ENCODE measurements around the gene TAF8. TPM values are rescaled to one million over a fixed set of nuclear protein-coding genes. Genes with fewer than 3 reads are reported as not detected.
"Not testable (repeated sequence)": the region's sequence is repeated elsewhere in the genome, so short reads cannot be mapped to it uniquely, and the experiment has no call there.

TAF8 gene, protein sequence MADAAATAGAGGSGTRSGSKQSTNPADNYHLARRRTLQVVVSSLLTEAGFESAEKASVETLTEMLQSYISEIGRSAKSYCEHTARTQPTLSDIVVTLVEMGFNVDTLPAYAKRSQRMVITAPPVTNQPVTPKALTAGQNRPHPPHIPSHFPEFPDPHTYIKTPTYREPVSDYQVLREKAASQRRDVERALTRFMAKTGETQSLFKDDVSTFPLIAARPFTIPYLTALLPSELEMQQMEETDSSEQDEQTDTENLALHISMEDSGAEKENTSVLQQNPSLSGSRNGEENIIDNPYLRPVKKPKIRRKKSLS
- total RNA-seq, result 10 to 100 TPM; 20.5 to 25.3 TPM
- long read RNA-seq, partial matches to known transcripts, result 0 of 6 reads
- long read RNA-seq, other reads (novel, unspliced or antisense), result 6 of 6 reads

- peak; percentile 84 to 89 for ATAC-seq
- peak; percentile 94 for DNase-seq
- intact Hi-C loops (cut with DNase I), result no loop called here
These were observed at the start of gene TAF8 for GRCh38 chr6:42050297-42051267. Gene TAF8, plus strand, starts transcription at chr6:42050524. Its CDS starts 18 bp downstream, at chr6:42050542.

DNA sequence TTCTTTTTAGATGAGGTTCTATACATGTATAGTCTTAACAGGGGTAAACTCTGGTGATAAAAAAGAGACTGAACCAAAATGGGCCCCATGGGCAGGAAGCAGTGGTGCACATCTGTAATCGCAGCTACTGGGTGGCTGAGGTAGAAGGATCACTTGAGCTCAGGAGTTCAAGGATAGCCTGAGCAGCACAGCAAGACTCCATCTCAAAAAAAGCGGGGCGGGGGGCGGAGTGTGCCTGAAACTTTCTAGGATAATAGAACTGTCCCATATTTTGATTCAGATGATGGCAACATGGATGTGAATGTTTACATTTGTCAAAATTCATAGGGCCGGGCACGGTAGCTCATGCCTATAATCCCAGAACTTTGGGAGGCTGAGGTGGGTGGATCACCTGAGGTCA is 48.8 kb upstream of the TAF8 start:
- intact Hi-C loops (cut with DNase I), result no loop called here
- ATAC-seq (no peak), DNase-seq (no peak)

DNA sequence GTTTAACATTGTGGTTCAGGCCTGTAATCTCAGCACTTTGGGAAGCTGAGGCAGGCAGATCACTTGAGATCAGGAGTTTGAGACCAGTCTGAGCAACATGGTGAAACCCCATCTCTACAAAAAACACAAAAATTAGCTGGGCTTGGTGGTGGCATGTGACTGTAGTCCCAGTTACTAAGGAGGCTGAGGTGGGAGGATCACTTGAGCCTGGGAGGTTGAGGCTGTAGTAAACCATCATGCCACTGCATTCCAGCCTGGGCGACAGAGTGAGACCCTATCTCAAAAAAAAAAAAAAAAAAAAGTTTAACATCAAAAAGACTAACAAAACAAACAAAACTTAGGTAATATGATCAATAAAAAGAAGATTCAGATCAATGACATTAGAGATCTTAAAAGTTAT is 46.7 kb upstream of the TAF8 start:
- intact Hi-C loops (cut with DNase I), result not testable (repeated sequence)

GRCh38 chr6:42007286-42008137 is 42.8 kb upstream of the TAF8 start:
- DNase-seq, result no peak
- intact Hi-C loops (cut with DNase I), result no loop called here
- peak in 1 of 2 donors; percentile 35 for ATAC-seq

More for the DNA sequence above, 46.7 kb upstream of the TAF8 start:
- not testable (repeated sequence) for ATAC-seq, DNase-seq

- ATAC-seq; intact Hi-C loops (cut with DNase I): not testable (repeated sequence)
These were observed 42.2 kb upstream of the TAF8 start for GRCh38 chr6:42008138-42008528.

GRCh38 chr6:42009844-42010184 is 40.5 kb upstream of the TAF8 start:
- ATAC-seq, result peak in 1 of 2 donors; percentile 12

More at GRCh38 chr6:42008138-42008528, 42.2 kb upstream of the TAF8 start:
- DNase-seq, result not testable (repeated sequence)

GRCh38 chr6:42010185-42010891 is 40.0 kb upstream of the TAF8 start:
- intact Hi-C loops (cut with DNase I), result no loop called here
- ATAC-seq, result peak in 1 of 2 donors; percentile 73

More at GRCh38 chr6:42009844-42010184, 40.5 kb upstream of the TAF8 start:
- intact Hi-C loops (cut with DNase I), result no loop called here
- no peak for DNase-seq

GRCh38 chr6:42010909-42011308 is 39.4 kb upstream of the TAF8 start:
- ATAC-seq, result no peak
- intact Hi-C loops (cut with DNase I), result no loop called here
- DNase-seq, result no peak

More at GRCh38 chr6:42010185-42010891, 40.0 kb upstream of the TAF8 start:
- no peak for DNase-seq

DNA sequence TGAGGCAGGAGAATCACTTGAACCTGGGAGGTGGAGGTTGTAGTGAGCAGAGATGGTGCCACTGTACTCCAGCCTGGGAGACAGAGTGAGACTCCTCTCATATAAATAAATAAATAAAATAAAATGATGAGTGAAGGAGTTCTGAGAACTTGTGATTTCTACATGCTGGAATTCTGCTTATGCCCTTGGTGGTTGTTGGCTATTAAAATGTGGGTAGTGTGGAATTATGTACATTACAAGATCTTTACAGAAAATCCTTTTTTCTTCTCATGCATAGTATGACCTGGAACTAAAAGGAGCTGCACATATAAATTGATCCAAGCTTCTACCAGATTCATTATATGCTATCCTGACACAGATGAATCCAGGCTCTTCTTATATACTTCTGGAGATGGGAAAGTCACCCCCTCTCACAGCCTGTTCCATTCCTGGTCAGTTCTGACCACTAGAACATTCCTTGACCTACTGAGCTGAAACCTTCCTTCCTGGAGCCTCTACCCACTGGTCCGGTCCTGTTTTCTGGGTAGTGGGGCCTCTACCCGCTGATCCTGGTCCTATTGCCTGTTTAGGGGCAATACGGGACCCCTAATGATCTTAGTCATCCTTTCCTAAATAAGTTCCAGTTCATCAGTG is 37.7 kb upstream of the TAF8 start:
- intact Hi-C loops (cut with DNase I), result no loop called here
- DNase-seq, result no peak
- ATAC-seq, result no peak

GRCh38 chr6:42013134-42013516 is 37.2 kb upstream of the TAF8 start:
- intact Hi-C loops (cut with DNase I), result no loop called here
- no peak for DNase-seq

DNA sequence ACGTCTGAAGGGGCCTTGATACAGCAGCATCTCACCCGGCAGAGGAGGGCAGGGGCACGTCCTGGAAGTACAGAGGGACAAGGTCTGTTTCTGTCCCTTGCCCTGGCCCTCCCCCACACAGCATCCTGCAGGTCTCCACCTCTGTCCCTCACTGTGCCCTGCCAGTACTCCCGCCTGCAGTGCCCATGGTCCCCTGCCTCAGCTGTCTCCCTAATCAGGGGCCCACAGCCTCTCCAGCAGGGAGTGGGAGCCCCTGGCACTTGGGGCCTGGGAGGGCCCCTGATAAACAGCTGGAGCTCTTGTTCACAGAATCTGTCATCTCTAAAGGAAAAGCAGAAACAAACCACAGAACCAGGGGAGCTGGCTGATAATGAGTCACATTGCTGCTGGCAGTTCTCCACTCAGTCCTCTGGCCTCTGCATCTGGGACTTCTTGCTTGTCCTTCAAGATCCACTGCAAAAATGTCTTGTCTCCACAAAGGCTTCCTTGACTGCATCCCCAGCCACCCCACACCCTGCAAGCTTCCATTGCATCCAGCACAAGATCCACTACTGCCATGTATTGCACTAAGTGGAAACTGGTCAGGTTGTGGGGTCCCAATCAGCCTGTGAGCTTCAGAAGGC is 33.2 kb upstream of the TAF8 start:
- intact Hi-C loops (cut with DNase I), result no loop called here
- ATAC-seq (peak; percentile 47 to 74), DNase-seq (no peak)

More at GRCh38 chr6:42013134-42013516, 37.2 kb upstream of the TAF8 start:
- no peak for ATAC-seq

GRCh38 chr6:42020967-42021366 is 29.4 kb upstream of the TAF8 start:
- intact Hi-C loops (cut with DNase I), result no loop called here
- DNase-seq (no peak), ATAC-seq (no peak)

GRCh38 chr6:42021847-42022754 is 28.2 kb upstream of the TAF8 start:
- intact Hi-C loops (cut with DNase I), result no loop called here
- ATAC-seq, result peak in 1 of 2 donors; percentile 51

DNA sequence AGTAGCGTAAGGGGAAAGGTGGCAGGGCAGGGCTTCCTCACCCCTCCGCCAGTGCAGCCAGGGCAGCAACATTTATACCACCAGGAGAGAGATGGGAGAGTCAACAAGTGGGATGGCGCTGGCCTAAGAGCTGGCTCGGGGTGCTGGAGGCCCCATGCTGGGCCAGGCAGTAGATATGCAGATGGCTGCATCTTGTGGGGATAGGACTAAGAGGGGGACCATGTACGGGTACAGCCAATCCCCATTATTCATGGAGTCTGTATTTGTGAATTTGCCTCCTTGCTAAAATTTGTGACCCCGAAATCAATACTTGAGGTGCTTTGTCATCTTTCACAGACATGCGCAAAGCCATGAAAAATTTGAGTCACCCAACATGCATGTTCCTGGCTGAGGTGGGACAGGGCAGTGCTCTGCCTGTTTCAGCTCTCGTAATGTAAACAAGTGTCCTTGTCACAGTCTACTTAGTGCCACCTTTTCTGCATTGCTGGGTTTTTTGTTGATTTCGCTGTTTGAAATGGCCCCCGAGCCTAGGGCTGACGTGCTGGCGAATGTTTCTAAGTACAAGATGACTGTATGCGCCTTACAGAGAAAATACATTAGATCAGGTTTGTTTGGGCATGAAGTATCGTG is 27.5 kb upstream of the TAF8 start:
- DNase-seq (no peak), ATAC-seq (no peak)
- intact Hi-C loops (cut with DNase I), result no loop called here

More at GRCh38 chr6:42021847-42022754, 28.2 kb upstream of the TAF8 start:
- DNase-seq, result no peak

- DNase-seq (no peak), ATAC-seq (no peak)
- intact Hi-C loops (cut with DNase I), result no loop called here
These were observed 25.1 kb upstream of the TAF8 start for GRCh38 chr6:42025066-42025844.
